Embryonic facial prominence (tissue), 1 donor: Measurements from ENCODE around the gene EPHA2.

Experiments used
- DNase-seq: peaks from one replicate; pipeline ENCODE4 v3.0.0-alpha.2; 2016; ENCODE audit errors: extremely low spot score

Gene EPHA2

GRCh38 chr1:16183765-16184556 lies 28.1 kb upstream of the EPHA2 start:
- no peak for DNase-seq

GRCh38 chr1:16183179-16183578 lies 27.3 kb upstream of the EPHA2 start:
- DNase-seq: no peak

- no peak for DNase-seq
Observed at GRCh38 chr1:16181887-16182719, 26.2 kb upstream of the EPHA2 start.

- DNase-seq: no peak
Observed at GRCh38 chr1:16180291-16180824, 24.5 kb upstream of the EPHA2 start.

- DNase-seq: no peak
Observed at GRCh38 chr1:16178596-16179497, 23.0 kb upstream of the EPHA2 start.

GRCh38 chr1:16177306-16177705 lies 21.4 kb upstream of the EPHA2 start:
- DNase-seq: no peak

GRCh38 chr1:16176653-16177052 lies 20.8 kb upstream of the EPHA2 start:
- DNase-seq: no peak

GRCh38 chr1:16175610-16176553 lies 20.0 kb upstream of the EPHA2 start:
- DNase-seq: peak; percentile 81

- no peak for DNase-seq
Observed at GRCh38 chr1:16174886-16175598, 19.2 kb upstream of the EPHA2 start.

GRCh38 chr1:16174261-16174868 lies 18.5 kb upstream of the EPHA2 start:
- DNase-seq: no peak

GRCh38 chr1:16173447-16174260 lies 17.8 kb upstream of the EPHA2 start:
- no peak for DNase-seq

GRCh38 chr1:16172964-16173446 lies 17.1 kb upstream of the EPHA2 start:
- DNase-seq: no peak

GRCh38 chr1:16172218-16172830 lies 16.5 kb upstream of the EPHA2 start:
- no peak for DNase-seq

- DNase-seq: no peak
Observed at GRCh38 chr1:16171314-16172151, 15.7 kb upstream of the EPHA2 start.

- DNase-seq: no peak
Observed at GRCh38 chr1:16170283-16170673, 14.4 kb upstream of the EPHA2 start.

- DNase-seq: no peak
Observed at GRCh38 chr1:16168622-16169360, 12.9 kb upstream of the EPHA2 start.
